GM06990 (cell line): ENCODE results near the gene LAMA1.

ENCODE experiments used
- DNase-seq: peaks from one replicate; pipeline ENCODE4 v3.0.0-alpha.2; 2011; ENCODE audit not compliant: insufficient read length; ENCODE audit errors: extremely low read depth
- H3K27me3 ChIP-seq: replicated peaks from 2 replicates; pipeline ENCODE4 v1.6.0; 2011; ENCODE audit warnings: low read length; ENCODE audit not compliant: control insufficient read depth, insufficient read depth
- H3K36me3 ChIP-seq: 2 replicates; pipeline ENCODE4 v1.5.1; 2011; ENCODE audit warnings: low read length; ENCODE audit not compliant: control insufficient read depth, insufficient read depth
- H3K4me3 ChIP-seq: replicated peaks from 2 replicates; pipeline ENCODE4 v1.5.1; 2011; ENCODE audit warnings: low read depth, mild to moderate bottlenecking, control low read depth, low read length
- CTCF ChIP-seq: IDR thresholded peaks from 2 replicates; pipeline ENCODE4 v1.5.1; 2011; ENCODE audit warnings: low read length, control low read depth, mild to moderate bottlenecking, inconsistent platforms; ENCODE audit not compliant: insufficient read depth, poor library complexity, severe bottlenecking

LAMA1 gene

DNA sequence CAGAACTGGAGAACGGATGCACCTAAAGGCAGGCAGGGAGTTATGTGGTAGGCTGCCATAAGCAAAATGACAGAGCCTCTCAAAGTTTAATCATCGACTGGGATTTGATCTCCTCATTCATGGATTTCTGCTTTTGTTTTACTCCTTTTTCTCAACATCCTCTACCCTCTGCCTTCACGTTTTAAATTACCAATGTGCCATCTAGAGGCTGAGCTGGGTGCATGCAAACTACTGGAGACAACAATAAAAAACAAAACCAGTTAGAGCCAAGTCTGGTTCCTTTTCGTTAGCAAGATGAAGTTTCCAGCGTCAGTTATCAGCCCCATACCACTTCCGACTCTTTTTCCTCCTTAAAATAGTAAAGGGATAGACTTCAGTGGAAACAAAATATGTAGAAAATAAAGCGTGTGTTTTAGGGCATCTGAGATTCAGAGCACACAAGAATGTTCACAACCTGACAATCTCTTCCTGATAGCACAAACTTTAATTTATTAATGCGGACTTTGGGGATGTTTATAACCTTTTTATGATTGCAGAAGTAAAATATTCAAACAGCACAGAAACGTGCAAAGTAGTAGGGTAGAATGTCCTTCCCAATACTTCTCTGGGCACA lies 117.0 kb downstream of the LAMA1 start:
- no peaks in the 10 kb centered on the region for H3K27me3 ChIP-seq
- TF ChIP-seq CTCF = peak; percentile 48
- H3K4me3 ChIP-seq = no peak overlapping the region
- DNase-seq = no peak
- H3K36me3 ChIP-seq = no peaks in the 10 kb centered on the region

GRCh38 chr18:6997808-6998207 lies 119.8 kb downstream of the LAMA1 start:
- TF ChIP-seq CTCF = no peak
- no peaks in the 10 kb centered on the region for H3K27me3 ChIP-seq
- DNase-seq = no peak
- no peaks in the 10 kb centered on the region for H3K36me3 ChIP-seq
- no peak overlapping the region for H3K4me3 ChIP-seq

DNA sequence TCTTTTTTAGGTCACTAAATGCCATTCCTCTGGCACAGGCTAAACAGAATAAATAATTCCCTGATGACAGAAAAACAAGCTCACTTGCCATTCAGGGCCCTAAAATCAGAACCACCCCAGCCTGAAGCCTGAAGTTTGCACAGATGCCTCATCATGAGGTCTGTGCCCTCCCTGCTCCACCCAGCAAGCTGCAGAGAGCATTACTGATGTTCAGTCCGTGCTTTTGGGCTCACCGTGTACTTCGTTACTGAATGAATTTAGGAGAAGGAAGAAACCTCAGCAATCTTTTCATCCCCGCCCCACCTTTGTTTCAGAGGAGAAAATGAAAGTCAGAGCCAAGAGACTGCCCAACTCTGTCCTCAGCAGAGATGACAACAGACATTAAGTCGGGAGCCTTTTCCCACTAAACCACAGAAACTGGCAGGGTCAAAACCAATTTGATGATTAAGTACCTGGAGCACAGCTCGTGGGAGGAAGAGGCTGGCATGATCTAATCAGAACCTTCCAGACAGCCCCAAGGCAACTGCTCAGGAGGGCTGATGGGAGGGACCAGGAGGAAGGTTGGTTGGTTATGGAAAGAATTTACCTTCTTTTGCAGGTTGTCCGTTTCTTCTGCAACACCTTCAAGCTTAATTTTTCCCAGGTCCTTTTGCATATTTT lies 122.7 kb downstream of the LAMA1 start:
- DNase-seq = no peak
- Histone ChIP-seq H3K4me3 (no peak overlapping the region), H3K36me3 (no peaks in the 10 kb centered on the region), H3K27me3 (no peaks in the 10 kb centered on the region)
- no peak for TF ChIP-seq CTCF

GRCh38 chr18:6994056-6994770 lies 123.4 kb downstream of the LAMA1 start:
- Histone ChIP-seq H3K27me3 (no peaks in the 10 kb centered on the region), H3K36me3 (no peaks in the 10 kb centered on the region), H3K4me3 (no peak overlapping the region)
- no peak for TF ChIP-seq CTCF
- DNase-seq = no peak

GRCh38 chr18:6992761-6993160 lies 124.8 kb downstream of the LAMA1 start:
- Histone ChIP-seq H3K36me3 (no peaks in the 10 kb centered on the region), H3K4me3 (no peak overlapping the region), H3K27me3 (no peaks in the 10 kb centered on the region)
- no peak for DNase-seq
- no peak for TF ChIP-seq CTCF
